WERI-Rb-1 (cell line): ENCODE measurements around the gene KCTD20.

ENCODE experiments used
- DNase-seq: peaks from one replicate; pipeline ENCODE4 v3.0.0-alpha.2; 2020
- H3K27ac ChIP-seq: fragments of 250-450 bp; sonication (Bioruptor Pico); 2 replicates; pipeline ENCODE4 v1.5.1; 2020; ENCODE audit warnings: mild to moderate bottlenecking, moderate library complexity
- H3K27me3 ChIP-seq: fragments of 250-450 bp; sonication (Bioruptor Pico); 2 replicates; pipeline ENCODE4 v1.5.1; 2021; ENCODE audit warnings: mild to moderate bottlenecking, low read depth, moderate library complexity; ENCODE audit not compliant: insufficient read depth, severe bottlenecking
- H3K36me3 ChIP-seq: fragments of 250-450 bp; sonication (Bioruptor Pico); 2 replicates; pipeline ENCODE4 v1.5.1; 2020; ENCODE audit warnings: mild to moderate bottlenecking, moderate library complexity
- H3K4me3 ChIP-seq: 2 replicates; pipeline ENCODE4 v1.5.1; 2011; ENCODE audit warnings: low read depth, mild to moderate bottlenecking, control low read depth, low read length
- H3K9me3 ChIP-seq: fragments of 250-450 bp; sonication (Bioruptor Pico); 2 replicates; pipeline ENCODE4 v1.5.1; 2021; ENCODE audit warnings: mild to moderate bottlenecking, moderate library complexity; ENCODE audit not compliant: severe bottlenecking
- TF ChIP-seq, protein P1 (sequence below): IDR thresholded peaks from 2 replicates; pipeline ENCODE4 v1.5.1; 2011; ENCODE audit warnings: low read depth, mild to moderate bottlenecking, control low read depth, inconsistent platforms, low read length

KCTD20 gene

GRCh38 chr6:36533321-36533720, 90.5 kb downstream of the KCTD20 start:
- peaks cover 40% of the 10 kb centered on the region for H3K36me3 ChIP-seq

DNA sequence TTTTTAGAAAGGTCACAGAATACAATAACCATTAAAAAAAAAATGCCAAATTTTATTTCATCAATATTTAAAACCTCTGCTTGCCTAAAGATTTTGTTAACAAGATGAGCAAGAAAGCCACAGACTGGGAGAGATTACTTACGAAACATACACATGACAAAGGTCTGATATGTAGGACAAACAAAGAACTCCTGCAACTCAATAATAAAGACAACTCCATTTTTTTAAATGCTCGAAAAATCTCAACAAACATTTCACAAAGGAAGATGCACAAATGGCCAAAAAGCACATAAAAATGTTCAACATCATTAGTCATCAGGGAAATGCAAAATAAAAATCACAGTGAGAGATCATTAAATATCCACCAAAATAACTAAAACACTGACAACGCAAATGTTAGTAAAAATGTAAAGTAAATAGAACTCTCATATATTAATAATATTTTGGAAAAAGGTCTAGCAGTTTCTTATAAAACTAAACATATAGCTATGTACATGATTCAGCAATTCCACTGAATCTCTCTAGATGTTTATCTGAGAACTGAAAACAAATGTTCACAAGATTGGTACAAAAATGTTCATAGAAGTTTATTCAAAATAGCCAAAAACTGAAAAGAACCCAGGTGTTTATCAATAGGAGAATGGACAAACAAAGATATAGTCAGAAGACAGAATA, 94.2 kb downstream of the KCTD20 start:
- Histone ChIP-seq H3K4me3 (no peak overlapping the region), H3K9me3 (no peaks in the 10 kb centered on the region), H3K36me3 (peaks cover 63% of the 10 kb centered on the region), H3K27ac (no peak overlapping the region), H3K27me3 (no peaks in the 10 kb centered on the region)
- no peak for DNase-seq
- TF ChIP-seq, protein P1, sequence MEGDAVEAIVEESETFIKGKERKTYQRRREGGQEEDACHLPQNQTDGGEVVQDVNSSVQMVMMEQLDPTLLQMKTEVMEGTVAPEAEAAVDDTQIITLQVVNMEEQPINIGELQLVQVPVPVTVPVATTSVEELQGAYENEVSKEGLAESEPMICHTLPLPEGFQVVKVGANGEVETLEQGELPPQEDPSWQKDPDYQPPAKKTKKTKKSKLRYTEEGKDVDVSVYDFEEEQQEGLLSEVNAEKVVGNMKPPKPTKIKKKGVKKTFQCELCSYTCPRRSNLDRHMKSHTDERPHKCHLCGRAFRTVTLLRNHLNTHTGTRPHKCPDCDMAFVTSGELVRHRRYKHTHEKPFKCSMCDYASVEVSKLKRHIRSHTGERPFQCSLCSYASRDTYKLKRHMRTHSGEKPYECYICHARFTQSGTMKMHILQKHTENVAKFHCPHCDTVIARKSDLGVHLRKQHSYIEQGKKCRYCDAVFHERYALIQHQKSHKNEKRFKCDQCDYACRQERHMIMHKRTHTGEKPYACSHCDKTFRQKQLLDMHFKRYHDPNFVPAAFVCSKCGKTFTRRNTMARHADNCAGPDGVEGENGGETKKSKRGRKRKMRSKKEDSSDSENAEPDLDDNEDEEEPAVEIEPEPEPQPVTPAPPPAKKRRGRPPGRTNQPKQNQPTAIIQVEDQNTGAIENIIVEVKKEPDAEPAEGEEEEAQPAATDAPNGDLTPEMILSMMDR: no peak

More at GRCh38 chr6:36533321-36533720, 90.5 kb downstream of the KCTD20 start:
- Histone ChIP-seq H3K4me3 (no peak overlapping the region), H3K9me3 (no peaks in the 10 kb centered on the region), H3K27me3 (no peaks in the 10 kb centered on the region), H3K27ac (no peak overlapping the region)
- no peak for DNase-seq
- TF ChIP-seq, protein P1: no peak

DNA sequence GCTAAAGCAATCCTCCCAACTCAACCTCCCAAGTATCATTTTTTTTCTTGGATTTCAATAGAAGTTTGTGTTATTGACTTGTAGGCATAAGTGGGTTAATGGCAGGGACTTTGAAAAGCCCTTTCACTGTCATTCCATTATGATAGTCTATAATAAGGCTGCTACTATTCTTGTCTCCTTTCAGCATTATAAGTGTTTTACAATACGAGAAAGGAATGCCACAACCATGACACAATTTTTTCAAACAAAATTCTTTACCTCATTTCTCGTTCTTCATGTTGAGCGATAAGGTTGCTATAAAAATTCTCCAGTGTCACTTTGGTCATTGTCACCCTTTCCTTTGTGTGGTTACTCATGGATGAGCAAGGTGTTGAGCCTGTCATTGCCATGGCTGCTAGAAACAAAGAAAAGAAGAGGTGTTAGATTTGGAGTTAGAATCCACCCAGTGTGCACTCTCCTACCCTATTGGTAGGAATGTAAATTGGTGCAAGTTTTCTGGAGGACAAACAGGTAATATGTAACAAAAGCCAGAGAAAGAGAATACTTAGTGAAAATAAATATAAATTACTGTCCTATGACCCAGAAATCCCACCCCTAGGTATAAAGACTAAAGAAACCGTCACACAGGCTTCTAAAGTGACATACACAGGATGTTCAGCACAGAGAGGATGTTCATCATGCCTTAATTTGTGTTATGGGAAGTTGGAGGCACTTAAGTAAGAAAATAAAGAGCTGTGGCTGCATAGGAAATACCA, 97.2 kb downstream of the KCTD20 start:
- Histone ChIP-seq H3K9me3 (no peaks in the 10 kb centered on the region), H3K27ac (no peak overlapping the region), H3K27me3 (no peaks in the 10 kb centered on the region), H3K36me3 (peaks cover 73% of the 10 kb centered on the region), H3K4me3 (no peak overlapping the region)
- no peak for DNase-seq
- TF ChIP-seq, protein P1: no peak
